Uterus (tissue), 2 donors: ENCODE measurements around the gene SLC35F5.

ENCODE experiments used
- POLR2A ChIP-seq, 2 donors: fragments of 450-650 bp; IDR thresholded peaks; one replicate each; pipeline ENCODE4 v1.6.1; 2016; ENCODE audit warnings: antibody characterized with exemption in 2 of 2, mild to moderate bottlenecking in 1 of 2, moderate library complexity in 1 of 2
- TF ChIP-seq, protein P1 (sequence below), 4 experiments: fragments of 200-600 bp in 2 of 4; fragments of 450-650 bp in 2 of 4; sonication (generic) in 2 of 4; IDR thresholded peaks; one replicate each; pipeline ENCODE4 v1.5.1; 2016 to 2019; ENCODE audit warnings: antibody characterized with exemption in 4 of 4, mild to moderate bottlenecking in 2 of 4, moderate library complexity in 1 of 4

DNA sequence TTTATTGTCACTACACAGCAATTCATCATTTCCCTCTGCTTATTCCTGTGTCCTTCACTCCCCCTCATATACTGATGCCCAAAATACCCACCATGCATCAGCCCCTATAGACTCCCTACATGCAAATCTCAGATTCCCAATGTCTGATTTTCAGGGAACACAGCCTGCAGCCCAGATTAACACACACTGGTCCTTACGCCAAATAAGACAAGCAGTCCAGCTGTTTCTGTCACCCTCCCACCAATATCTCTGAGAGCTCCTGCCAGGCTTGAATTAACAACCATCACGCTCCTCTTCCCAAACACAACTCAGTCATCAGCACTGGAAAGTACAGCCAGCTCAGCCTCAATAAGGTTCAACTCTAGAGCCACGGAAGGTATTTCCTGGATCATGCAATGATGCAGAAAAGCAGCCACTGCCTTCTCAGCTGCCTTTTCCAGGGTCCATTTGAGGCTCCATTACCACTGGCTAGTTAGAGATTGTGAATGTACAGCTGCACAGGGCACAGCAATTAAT is 39.0 kb upstream of the SLC35F5 start:
- TF ChIP-seq, protein P1, sequence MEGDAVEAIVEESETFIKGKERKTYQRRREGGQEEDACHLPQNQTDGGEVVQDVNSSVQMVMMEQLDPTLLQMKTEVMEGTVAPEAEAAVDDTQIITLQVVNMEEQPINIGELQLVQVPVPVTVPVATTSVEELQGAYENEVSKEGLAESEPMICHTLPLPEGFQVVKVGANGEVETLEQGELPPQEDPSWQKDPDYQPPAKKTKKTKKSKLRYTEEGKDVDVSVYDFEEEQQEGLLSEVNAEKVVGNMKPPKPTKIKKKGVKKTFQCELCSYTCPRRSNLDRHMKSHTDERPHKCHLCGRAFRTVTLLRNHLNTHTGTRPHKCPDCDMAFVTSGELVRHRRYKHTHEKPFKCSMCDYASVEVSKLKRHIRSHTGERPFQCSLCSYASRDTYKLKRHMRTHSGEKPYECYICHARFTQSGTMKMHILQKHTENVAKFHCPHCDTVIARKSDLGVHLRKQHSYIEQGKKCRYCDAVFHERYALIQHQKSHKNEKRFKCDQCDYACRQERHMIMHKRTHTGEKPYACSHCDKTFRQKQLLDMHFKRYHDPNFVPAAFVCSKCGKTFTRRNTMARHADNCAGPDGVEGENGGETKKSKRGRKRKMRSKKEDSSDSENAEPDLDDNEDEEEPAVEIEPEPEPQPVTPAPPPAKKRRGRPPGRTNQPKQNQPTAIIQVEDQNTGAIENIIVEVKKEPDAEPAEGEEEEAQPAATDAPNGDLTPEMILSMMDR (IDR thresholded peaks at IDR 0.05), result no peak
- no peak for TF ChIP-seq POLR2A (IDR thresholded peaks at IDR 0.05)
